ENCODE results near the gene FYN.

- no peak for TF ChIP-seq EZH2phosphoT487 (IDR thresholded peaks at IDR 0.05; ENCODE audit: insufficient read depth, low read depth)
- no peak for TF ChIP-seq EZH2 (IDR thresholded peaks at IDR 0.05; ENCODE audit: insufficient read depth, poor library complexity, severe bottlenecking)
Observed at GRCh38 chr6:111737065-111737521, 136.2 kb downstream of the FYN start.
